ENCODE measurements around the gene HOXC13. TPM values are rescaled to one million over a fixed set of nuclear protein-coding genes. Genes with fewer than 3 reads are reported as not detected.

Gene HOXC13
- total RNA-seq, 2 donors from 2014 or later: not detected

- no peak overlapping the region for H3K9ac ChIP-seq (ENCODE audit: extremely low read depth, low read length, poor library complexity, severe bottlenecking)
- no peak overlapping the region for H3K27ac ChIP-seq (ENCODE audit: low read depth, low read length)
- peaks cover 15% of the 10 kb centered on the region for H3K4me1 Mint-ChIP-seq
- peaks cover 7% of the 10 kb centered on the region for H3K9me3 ChIP-seq (ENCODE audit: control insufficient read depth, low read length)
- peaks cover 100% of the 10 kb centered on the region for H3K27me3 Mint-ChIP-seq (ENCODE audit: insufficient read depth)
- no peaks in the 10 kb centered on the region for H3K36me3 ChIP-seq (ENCODE audit: control insufficient read depth, insufficient read depth, low read length)
- H3K27me3 ChIP-seq (ENCODE audit: control insufficient read depth, insufficient read depth, low read length, poor library complexity, severe bottlenecking): peaks cover 100% of the 10 kb centered on the region
- no peaks in the 10 kb centered on the region for H3K4me1 ChIP-seq (ENCODE audit: control insufficient read depth, insufficient read depth, low read length)
- H3K4me3 Mint-ChIP-seq: peak overlapping the region; percentile 33
- peaks cover 17% of the 10 kb centered on the region for H3K9me3 Mint-ChIP-seq
- no peak for TF ChIP-seq CTCF (conservative IDR thresholded peaks at IDR 0.05)
- no peaks in the 10 kb centered on the region for H3K36me3 Mint-ChIP-seq (ENCODE audit: low read depth)
- DNase-seq: no peak
- whole genome bisulfite sequencing, 2 experiments (ENCODE audit: insufficient coverage in 1 of 2, insufficient read length in 1 of 2): 7 to 11% methylated on average over 7 to 21 of the region's 25 CpGs
- H3K4me3 ChIP-seq (ENCODE audit: low read length): no peak overlapping the region
- H3K27ac Mint-ChIP-seq: no peak overlapping the region
Observed at GRCh38 chr12:53975064-53975471, 36.4 kb downstream of the HOXC13 start.

DNA sequence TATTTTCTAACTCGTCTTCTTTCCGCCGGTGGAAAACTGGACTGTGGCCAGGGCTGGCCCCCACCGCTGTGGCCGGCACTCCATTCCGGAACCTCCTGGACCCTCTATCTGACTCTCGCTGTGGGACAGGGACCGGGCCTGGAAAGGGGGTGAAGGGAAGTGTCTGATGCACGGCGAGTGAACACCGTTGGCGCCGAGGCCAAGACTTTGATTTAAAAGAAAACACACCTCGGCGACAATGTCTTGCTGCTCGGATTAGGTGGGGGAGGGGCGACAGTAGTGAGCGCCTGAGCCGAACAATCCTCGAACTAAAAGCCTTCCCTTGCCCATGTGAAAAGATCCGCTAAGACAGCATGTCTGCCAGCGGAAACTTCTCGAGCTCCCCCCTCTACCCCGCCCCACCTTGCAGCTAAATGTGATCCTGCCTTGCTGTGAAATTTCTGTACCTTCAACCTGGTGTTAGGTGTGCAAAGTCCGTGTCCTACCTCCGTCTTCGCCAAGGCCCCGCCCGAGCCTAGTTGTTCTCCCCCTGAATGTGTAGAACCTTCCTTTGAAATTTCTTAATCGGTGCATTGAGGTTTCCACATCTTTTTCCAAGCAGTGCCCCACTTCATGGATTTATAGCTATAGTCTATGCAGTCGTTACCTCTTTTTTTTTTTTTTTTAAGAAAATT, 37.0 kb downstream of the HOXC13 start:
- H3K27ac ChIP-seq (ENCODE audit: low read depth, low read length): no peak overlapping the region
- peaks cover 100% of the 10 kb centered on the region for H3K27me3 ChIP-seq (ENCODE audit: control insufficient read depth, insufficient read depth, low read length, poor library complexity, severe bottlenecking)
- Mint-ChIP-seq H3K27me3 (ENCODE audit: insufficient read depth) (peaks cover 100% of the 10 kb centered on the region), H3K4me3 (peak overlapping the region; percentile 33), H3K27ac (no peak overlapping the region), H3K36me3 (ENCODE audit: low read depth) (no peaks in the 10 kb centered on the region), H3K4me1 (peaks cover 15% of the 10 kb centered on the region), H3K9me3 (peaks cover 17% of the 10 kb centered on the region)
- peak; percentile 85 for DNase-seq
- H3K9ac ChIP-seq (ENCODE audit: extremely low read depth, low read length, poor library complexity, severe bottlenecking): no peak overlapping the region
- no peak overlapping the region for H3K4me3 ChIP-seq (ENCODE audit: low read length)
- H3K9me3 ChIP-seq (ENCODE audit: control insufficient read depth, low read length): peaks cover 7% of the 10 kb centered on the region
- 11 to 15% methylated on average over 9 to 31 of the region's 31 CpGs for WGBS, 2 experiments (ENCODE audit: insufficient coverage in 1 of 2, insufficient read length in 1 of 2)
- H3K36me3 ChIP-seq (ENCODE audit: control insufficient read depth, insufficient read depth, low read length): no peaks in the 10 kb centered on the region
- H3K4me1 ChIP-seq (ENCODE audit: control insufficient read depth, insufficient read depth, low read length): no peaks in the 10 kb centered on the region
- TF ChIP-seq CTCF (conservative IDR thresholded peaks at IDR 0.05): no peak

DNA sequence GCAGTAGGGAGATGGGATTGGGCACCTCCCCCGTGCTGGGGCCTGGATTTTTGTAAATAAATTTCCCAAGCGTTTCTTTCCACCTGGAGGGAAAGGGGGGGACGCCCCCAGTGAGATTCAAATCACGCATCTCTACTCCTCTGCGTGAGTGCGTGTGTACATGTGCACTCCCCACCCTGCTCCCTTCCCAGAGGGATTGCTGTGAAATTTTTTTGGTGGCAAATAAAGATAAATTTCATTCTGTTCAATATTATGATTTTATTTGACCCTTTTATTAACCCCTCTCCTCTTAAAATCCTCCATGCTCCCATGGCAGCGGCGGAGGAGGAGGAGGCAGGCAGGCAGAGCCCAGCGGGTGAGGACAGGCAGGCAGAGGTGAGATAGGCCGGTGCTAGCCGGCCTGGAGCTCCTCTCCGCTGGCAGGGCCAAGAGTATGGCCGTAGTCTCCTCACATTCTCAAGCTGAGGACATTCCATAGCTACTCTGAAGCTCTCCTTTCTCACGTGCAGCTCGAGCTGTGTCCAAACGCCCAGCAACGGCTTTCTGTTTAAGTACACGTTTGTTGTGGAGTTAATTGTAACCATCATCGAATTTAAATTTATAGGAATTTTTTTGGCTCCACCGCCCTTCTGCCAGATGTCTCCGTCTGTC, 37.7 kb downstream of the HOXC13 start:
- Histone ChIP-seq H3K9me3 (ENCODE audit: control insufficient read depth, low read length) (peaks cover 7% of the 10 kb centered on the region), H3K27ac (ENCODE audit: low read depth, low read length) (no peak overlapping the region), H3K27me3 (ENCODE audit: control insufficient read depth, insufficient read depth, low read length, poor library complexity, severe bottlenecking) (peaks cover 100% of the 10 kb centered on the region), H3K9ac (ENCODE audit: extremely low read depth, low read length, poor library complexity, severe bottlenecking) (no peak overlapping the region), H3K4me1 (ENCODE audit: control insufficient read depth, insufficient read depth, low read length) (no peaks in the 10 kb centered on the region), H3K4me3 (ENCODE audit: low read length) (no peak overlapping the region), H3K36me3 (ENCODE audit: control insufficient read depth, insufficient read depth, low read length) (no peaks in the 10 kb centered on the region)
- Mint-ChIP-seq H3K27me3 (ENCODE audit: insufficient read depth) (peaks cover 100% of the 10 kb centered on the region), H3K9me3 (peaks cover 16% of the 10 kb centered on the region), H3K4me1 (peaks cover 15% of the 10 kb centered on the region), H3K4me3 (no peak overlapping the region), H3K27ac (no peak overlapping the region), H3K36me3 (ENCODE audit: low read depth) (no peaks in the 10 kb centered on the region)
- no peak for TF ChIP-seq CTCF (conservative IDR thresholded peaks at IDR 0.05)
- peak; percentile 85 for DNase-seq
- WGBS, 2 experiments (ENCODE audit: insufficient coverage in 1 of 2, insufficient read length in 1 of 2): 10 to 21% methylated on average over 2 to 21 of the region's 21 CpGs

Measured in endodermal cell (in vitro differentiated cells).